Breast epithelium (tissue), 4 donors: Measurements from ENCODE around the gene CSF2RB. TPM values are rescaled to one million over a fixed set of nuclear protein-coding genes. Genes with fewer than 3 reads are reported as not detected.

Experiments used
- DNase-seq, 2 donors: peaks; one replicate each; pipeline ENCODE4 v3.0.0-alpha.2; 2019; ENCODE audit warnings: low spot score in 2 of 2
- H3K27ac ChIP-seq, 2 donors: fragments of 200-600 bp; sonication (generic) in 1 of 2; one replicate each; pipeline ENCODE4 v1.5.1; 2016 to 2019; ENCODE audit warnings: mild to moderate bottlenecking in 1 of 2
- H3K27me3 ChIP-seq, 2 donors: fragments of 200-600 bp; sonication (generic) in 1 of 2; one replicate each; pipeline versions ENCODE4 v1.5.1 to v1.6.0; 2017 to 2019; ENCODE audit warnings: control low read depth in 1 of 2, mild to moderate bottlenecking in 1 of 2
- H3K36me3 ChIP-seq: fragments of 200-600 bp; one replicate; pipeline ENCODE4 v1.5.1; 2019
- H3K4me1 ChIP-seq, 2 donors: fragments of 200-600 bp; sonication (generic); one replicate each; pipeline ENCODE4 v1.5.1; 2016 to 2019; ENCODE audit warnings: control low read depth in 1 of 2
- H3K4me3 ChIP-seq, 3 donors: fragments of 200-600 bp; sonication (generic); 1 replicate in 2 of 3; 2 replicates in 1 of 3; pipeline ENCODE4 v1.5.1; 2016 to 2019; ENCODE audit warnings: mild to moderate bottlenecking in 3 of 3, moderate library complexity in 2 of 3
- H3K9me3 ChIP-seq, 2 donors: fragments of 200-600 bp; sonication (generic) in 1 of 2; one replicate each; pipeline ENCODE4 v1.5.1; 2016 to 2019; ENCODE audit warnings: control low read depth in 1 of 2
- CTCF ChIP-seq, 3 donors: fragments of 450-650 bp; IDR thresholded peaks; one replicate each; pipeline ENCODE4 v1.5.1; 2016 to 2017; ENCODE audit warnings: antibody characterized with exemption in 3 of 3, mild to moderate bottlenecking in 3 of 3, moderate library complexity in 3 of 3
- POLR2A ChIP-seq: fragments of 450-650 bp; IDR thresholded peaks from one replicate; pipeline ENCODE4 v1.6.1; 2016; ENCODE audit warnings: antibody characterized with exemption, mild to moderate bottlenecking, moderate library complexity
- POLR2AphosphoS5 ChIP-seq, 3 donors: sonication (generic); formaldehyde crosslinking; IDR thresholded peaks; one replicate each; pipeline ENCODE4 v1.6.1; 2017; ENCODE audit warnings: antibody characterized with exemption in 3 of 3
- intact Hi-C: fragments of 100-400 bp; cut with DNase I; formaldehyde crosslinking; loops from one replicate; pipeline ENCODE4 v1.15.1; 2023; ENCODE audit warnings: low total_unique reads
- total RNA-seq, 3 donors: library from RNA; depleted of rRNA; stranded (reverse); fragments of >200 nt; gene quantifications; one replicate each; pipeline ENCODE4 v1.1.0, GENCODE V29; 2016

CSF2RB gene
- total RNA-seq, 3 donors from 2014 or later: 3.3 to 8.6 (median 3.8) TPM

GRCh38 chr22:36936362-36937116 lies 23.1 kb downstream of the CSF2RB start:
- Histone ChIP-seq H3K27ac (no peak overlapping the region), H3K4me3 (no peak overlapping the region), H3K4me1 (no peaks in the 10 kb centered on the region), H3K9me3 (no peaks in the 10 kb centered on the region), H3K36me3 (no peaks in the 10 kb centered on the region), H3K27me3 (no peaks in the 10 kb centered on the region)
- TF ChIP-seq POLR2A (no peak), POLR2AphosphoS5 (IDR thresholded peaks at IDR 0.05) (no peak), CTCF (IDR thresholded peaks at IDR 0.05) (no peak)
- DNase-seq: no peak
- intact Hi-C loops: no loop called here

- intact Hi-C loops: no loop called here
- no peak for DNase-seq
These were observed 24.0 kb downstream of the CSF2RB start for GRCh38 chr22:36937319-36938027.

GRCh38 chr22:36938028-36938425 lies 24.6 kb downstream of the CSF2RB start:
- H3K36me3 ChIP-seq: no peaks in the 10 kb centered on the region
- no peaks in the 10 kb centered on the region for H3K27me3 ChIP-seq
- H3K27ac ChIP-seq: no peak overlapping the region
- no peaks in the 10 kb centered on the region for H3K9me3 ChIP-seq
- intact Hi-C loops: no loop called here
- no peak overlapping the region for H3K4me3 ChIP-seq
- no peaks in the 10 kb centered on the region for H3K4me1 ChIP-seq
- DNase-seq: no peak
- TF ChIP-seq POLR2AphosphoS5 (IDR thresholded peaks at IDR 0.05): no peak
- no peak for TF ChIP-seq POLR2A

More at GRCh38 chr22:36937319-36938027, 24.0 kb downstream of the CSF2RB start:
- H3K27me3 ChIP-seq: no peaks in the 10 kb centered on the region
- no peak overlapping the region for H3K27ac ChIP-seq
- TF ChIP-seq POLR2A (no peak), POLR2AphosphoS5 (IDR thresholded peaks at IDR 0.05) (no peak), CTCF (IDR thresholded peaks at IDR 0.05) (no peak)
- no peaks in the 10 kb centered on the region for H3K4me1 ChIP-seq
- no peaks in the 10 kb centered on the region for H3K9me3 ChIP-seq
- H3K4me3 ChIP-seq: no peak overlapping the region
- no peaks in the 10 kb centered on the region for H3K36me3 ChIP-seq

GRCh38 chr22:36938886-36939285 lies 25.5 kb downstream of the CSF2RB start:
- DNase-seq: no peak
- TF ChIP-seq POLR2A (no peak), POLR2AphosphoS5 (IDR thresholded peaks at IDR 0.05) (no peak), CTCF (IDR thresholded peaks at IDR 0.05) (no peak)
- H3K36me3 ChIP-seq: no peaks in the 10 kb centered on the region
- intact Hi-C loops: no loop called here
- H3K27me3 ChIP-seq: no peaks in the 10 kb centered on the region
- H3K4me3 ChIP-seq: no peak overlapping the region
- H3K4me1 ChIP-seq: no peaks in the 10 kb centered on the region
- H3K9me3 ChIP-seq: no peaks in the 10 kb centered on the region
- no peak overlapping the region for H3K27ac ChIP-seq

- intact Hi-C loops: no loop called here
These were observed 27.2 kb downstream of the CSF2RB start for GRCh38 chr22:36940676-36941075.

More at GRCh38 chr22:36940676-36941075, 27.2 kb downstream of the CSF2RB start:
- Histone ChIP-seq H3K4me3 (no peak overlapping the region), H3K27me3 (no peaks in the 10 kb centered on the region), H3K4me1 (no peaks in the 10 kb centered on the region), H3K27ac (no peak overlapping the region), H3K36me3 (no peaks in the 10 kb centered on the region), H3K9me3 (no peaks in the 10 kb centered on the region)
- TF ChIP-seq POLR2AphosphoS5 (IDR thresholded peaks at IDR 0.05): no peak
- TF ChIP-seq CTCF (IDR thresholded peaks at IDR 0.05): no peak
- no peak for TF ChIP-seq POLR2A
- no peak for DNase-seq
